HepG2 (cell line): Measurements from ENCODE around the gene HBS1L. TPM values are rescaled to one million over a fixed set of nuclear protein-coding genes. Genes with fewer than 3 reads are reported as not detected.
A peak's percentile ranks its signal among the peaks of the same experiment; 100 is the strongest.
"Not testable (repeated sequence)": the region's sequence is repeated elsewhere in the genome, so short reads cannot be mapped to it uniquely, and the experiment has no call there.

Source experiments
- ATAC-seq: fragments of 200-7000 bp; cut with Tn5 transposase; 3 replicates; pipeline ENCODE4 v1.9.1; 2020; ENCODE audit warnings: mild to moderate bottlenecking, moderate library complexity
- BruUV-seq: library from RNA; stranded (reverse); fragments of 400-500 nt; replicated peaks from 2 replicates; lab custom pipeline; 2021; lab: Mats Ljungman, UMichigan
- CTCF ChIA-PET: fragments of 300-600 bp; formaldehyde crosslinking; extraction: SDS; loops from one replicate; lab custom pipeline; 2021; ENCODE audit warnings: low total read pairs, inconsistent platforms, low intra/inter-chr PET ratio; lab: Yijun Ruan, JAX
- POLR2A ChIA-PET: fragments of 350-600 bp; sonication (Branson Sonifier 250); formaldehyde crosslinking; loops from one replicate; lab custom pipeline; 2020; ENCODE audit warnings: antibody characterized with exemption, inconsistent platforms; lab: Yijun Ruan, JAX
- DNase-seq: peaks from one replicate; pipeline ENCODE4 v3.0.0-alpha.2; 2015; ENCODE audit warnings: low spot score
- FAIRE-seq: peaks from 3 replicates; lab custom pipeline; 2011; peaks lifted over from hg19 to GRCh38; lab: Jason Lieb, UNC
- H2AFZ ChIP-seq: one replicate; pipeline ENCODE4 v1.6.1; 2011; ENCODE audit warnings: low read length, inconsistent platforms
- H3K27ac ChIP-seq: fragments of 300-600 bp; 3 replicates; pipeline ENCODE4 v1.8.0; 2011; ENCODE audit warnings: mixed run types, mild to moderate bottlenecking, mixed read lengths, low read length, inconsistent platforms; ENCODE audit not compliant: insufficient read depth; ENCODE audit errors: extremely low read length
- H3K27me3 ChIP-seq, 2 experiments: fragments of 200-600 bp in 1 of 2; 2 replicates in 1 of 2; 3 replicates in 1 of 2; pipeline versions ENCODE4 v1.6.0 to v1.8.0; 2011; ENCODE audit warnings: low read length in 2 of 2, mild to moderate bottlenecking in 2 of 2, moderate library complexity in 2 of 2, inconsistent platforms in 1 of 2; ENCODE audit not compliant: insufficient read depth in 2 of 2, control insufficient read depth in 1 of 2
- H3K36me3 ChIP-seq, 2 experiments: fragments of 200-600 bp in 1 of 2; replicated peaks in 1 of 2; 2 replicates in 1 of 2; 3 replicates in 1 of 2; pipeline versions ENCODE4 v1.5.1 to v1.8.0; 2011; ENCODE audit warnings: low read length in 2 of 2, inconsistent platforms in 1 of 2; ENCODE audit not compliant: insufficient read depth in 2 of 2, control insufficient read depth in 1 of 2
- H3K4me1 ChIP-seq: 2 replicates; pipeline ENCODE4 v1.5.1; 2012; ENCODE audit warnings: low read length, inconsistent platforms; ENCODE audit not compliant: insufficient read depth
- H3K4me2 ChIP-seq: 2 replicates; pipeline ENCODE4 v1.6.0; 2011; ENCODE audit warnings: low read depth, low read length, inconsistent platforms
- H3K4me3 ChIP-seq, 3 experiments: fragments of 200-600 bp in 1 of 3; sonication (generic), shearing (Covaris generic) in 1 of 3; replicated peaks in 1 of 3; 2 replicates each; pipeline ENCODE4 v1.5.1; 2011 to 2016; ENCODE audit warnings: low read length in 3 of 3, inconsistent platforms in 2 of 3, low read depth in 2 of 3, mild to moderate bottlenecking in 2 of 3, control low read depth in 1 of 3, mixed read lengths in 1 of 3; ENCODE audit not compliant: insufficient read depth in 1 of 3
- H3K79me2 ChIP-seq: one replicate; pipeline ENCODE4 v1.6.1; 2011; ENCODE audit warnings: low read length, inconsistent platforms; ENCODE audit not compliant: insufficient read depth
- H3K9ac ChIP-seq: 2 replicates; pipeline ENCODE4 v1.6.0; 2011; ENCODE audit warnings: mild to moderate bottlenecking, low read depth, low read length, inconsistent platforms; ENCODE audit not compliant: insufficient read depth
- H3K9me3 ChIP-seq: 2 replicates; pipeline ENCODE4 v1.5.1; 2012; ENCODE audit warnings: mild to moderate bottlenecking, low read length
- H4K20me1 ChIP-seq: 2 replicates; pipeline ENCODE4 v1.6.0; 2011; ENCODE audit warnings: inconsistent platforms, mild to moderate bottlenecking, low read length, moderate library complexity; ENCODE audit not compliant: insufficient read depth
- ARNT ChIP-seq: fragments of 450-650 bp; IDR thresholded peaks from 2 replicates; pipeline ENCODE4 v1.6.1; 2017
- BHLHE40 ChIP-seq: IDR thresholded peaks from 2 replicates; pipeline ENCODE4 v1.6.1; 2011; ENCODE audit warnings: low read length, improper control_type of control experiment
- FLYWCH1 ChIP-seq: sonication (generic); formaldehyde crosslinking; IDR thresholded peaks from 2 replicates; pipeline ENCODE4 v1.8.1; 2023; ENCODE audit warnings: mild to moderate bottlenecking, missing genetic modification reagents
- KDM3A ChIP-seq: IDR thresholded peaks from 2 replicates; pipeline ENCODE4 v1.6.1; 2018; ENCODE audit warnings: low read depth, missing compliant biosample characterization
- MAFF ChIP-seq: IDR thresholded peaks from 2 replicates; pipeline ENCODE4 v1.6.1; 2011; ENCODE audit warnings: low read depth, low read length, improper control_type of control experiment
- RBFOX2 ChIP-seq: fragments of 200-400 bp; formaldehyde crosslinking; IDR thresholded peaks from 2 replicates; pipeline ENCODE4 v1.6.1; 2017; ENCODE audit warnings: low read depth, mild to moderate bottlenecking, low read length
- ZFAT ChIP-seq: sonication (generic); formaldehyde crosslinking; conservative IDR thresholded peaks from 2 replicates; pipeline ENCODE4 v1.8.1; 2023; ENCODE audit warnings: missing genetic modification reagents, inconsistent platforms
- ZNF30 ChIP-seq: sonication (generic); formaldehyde crosslinking; IDR thresholded peaks from 2 replicates; pipeline ENCODE4 v1.5.0; 2020; ENCODE audit warnings: mild to moderate bottlenecking, missing genetic modification reagents
- ZNF407 ChIP-seq: sonication (generic); formaldehyde crosslinking; IDR thresholded peaks from one replicate; pipeline ENCODE4 v1.5.1; 2020; ENCODE audit warnings: mild to moderate bottlenecking, missing genetic modification reagents; ENCODE audit errors: not compliant biosample characterization
- ZSCAN31 ChIP-seq: sonication (generic); formaldehyde crosslinking; IDR thresholded peaks from 2 replicates; pipeline ENCODE4 v1.5.0; 2020; ENCODE audit warnings: low read depth, mild to moderate bottlenecking, missing genetic modification reagents
- WGBS: methylation state at CpG from one replicate; pipeline ENCODE4 v1.1.6; 2017; ENCODE audit warnings: low lambda C conversion rate; 5-methylcytosine and 5-hydroxymethylcytosine counted together
- in situ Hi-C: cut with HindIII; loops from 2 replicates; pipeline ENCODE4 v1.10.0; 2017; ENCODE audit warnings: low pct_unique_long_range_greater_than_20kb; ENCODE audit not compliant: extremely low pct_ligation_motif_present
- intact Hi-C: fragments of 100-400 bp; cut with micrococcal nuclease; formaldehyde crosslinking; loops from one replicate; pipeline ENCODE4 v1.10.0; 2022; ENCODE audit not compliant: unreplicated experiment
- polyA plus RNA-seq, 8 experiments: library from polyadenylated mRNA; depleted of rRNA in 3 of 8; stranded (reverse) in 7 of 8; unstranded in 1 of 8; fragments of >200 nt; fragmentation: Illumina TruSeq in 4 of 8; extraction: Trizol in 4 of 8; gene quantifications; 2 replicates each; pipeline versions ENCODE4 v1.2.1 to v1.2.3, GENCODE V29; 2011 to 2016; ENCODE audit warnings: low read depth in 4 of 8, missing spikeins in 1 of 8, mixed read lengths in 1 of 8; ENCODE audit not compliant: insufficient read depth in 1 of 8
- total RNA-seq, 5 experiments: library from RNA; depleted of rRNA; stranded (reverse); fragments of >200 nt; fragmentation: Illumina TruSeq; extraction: Trizol; gene quantifications; 2 replicates each; pipeline ENCODE4 v1.2.3, GENCODE V29; 2016; ENCODE audit warnings: low read depth in 1 of 5

HBS1L gene
- total and polyA plus RNA-seq, 2 of the 13 experiments (the other 11 are each of a cell fraction or from before 2014, with no cell fraction given): 44.1 to 138 TPM

- TF ChIP-seq ZFAT (CRISPR knock-in tag) (no peak), RBFOX2 (no peak), ZSCAN31 (CRISPR knock-in tag) (no peak)
- TF ChIP-seq, all 625 proteins: peak for 0
Measured at GRCh38 chr6:135060076-135060475, 5.5 kb upstream of the HBS1L start (continued).

- intact Hi-C loops, H3K4me2 ChIP-seq, H2AFZ ChIP-seq, H3K9me3 ChIP-seq, H3K27ac ChIP-seq, BruUV-seq, CTCF ChIA-PET, ATAC-seq, DNase-seq, H3K4me3 ChIP-seq, H3K36me3 ChIP-seq, H3K27me3 ChIP-seq, H3K9ac ChIP-seq, H4K20me1 ChIP-seq, POLR2A ChIA-PET, FAIRE-seq, in situ Hi-C loops: not testable (repeated sequence)
- Histone ChIP-seq H3K4me1 (peaks cover 11% of the 10 kb centered on the region), H3K79me2 (peaks cover 13% of the 10 kb centered on the region)
- 53% methylated on average over 11 of the region's 11 CpGs for WGBS
Measured at GRCh38 chr6:135058299-135058698, 3.7 kb upstream of the HBS1L start.

GRCh38 chr6:135056632-135057031 is 2.0 kb upstream of the HBS1L start:
- no peak overlapping the region for H3K27ac ChIP-seq
- peaks cover 30% of the 10 kb centered on the region for H3K79me2 ChIP-seq
- ATAC-seq: no peak
- no peak for DNase-seq
- no peak for FAIRE-seq
- intact Hi-C loops: no loop called here
- BruUV-seq: no TSS peak
- ChIA-PET CTCF (no interaction called here), POLR2A (no interaction called here)
- H3K36me3 ChIP-seq: no peaks in the 10 kb centered on the region
- no peaks in the 10 kb centered on the region for H3K9me3 ChIP-seq
- peaks cover 6% of the 10 kb centered on the region; the same call in 1 of the 2 replicates for H4K20me1 ChIP-seq
- H2AFZ ChIP-seq: no peak overlapping the region
- H3K4me1 ChIP-seq: peaks cover 27% of the 10 kb centered on the region
- H3K4me3 ChIP-seq: no peak overlapping the region
- no peaks in the 10 kb centered on the region; a peak in 1 of 5 replicates for H3K27me3 ChIP-seq
- H3K9ac ChIP-seq: no peak overlapping the region
- 76% methylated on average over 5 of the region's 5 CpGs for WGBS
- H3K4me2 ChIP-seq: no peak overlapping the region
- in situ Hi-C loops: no loop called here
- TF ChIP-seq FLYWCH1 (no peak), MAFF (peak; percentile 54; the same call in 1 of the 2 replicates), ARNT (no peak), ZNF30 (CRISPR knock-in tag) (no peak), KDM3A (CRISPR knock-in tag) (no peak), BHLHE40 (no peak), ZNF407 (CRISPR knock-in tag) (no peak)
